H1 (cell line): Measurements from ENCODE around the gene GET3. TPM values are rescaled to one million over a fixed set of nuclear protein-coding genes. Genes with fewer than 3 reads are reported as not detected.

Source experiments
- USF2 ChIP-seq: IDR thresholded peaks from 2 replicates; pipeline ENCODE4 v1.6.1; 2011; ENCODE audit warnings: low read length, improper control_type of control experiment
- polyA plus RNA-seq, 7 experiments: library from polyadenylated mRNA; depleted of rRNA in 3 of 7; stranded (reverse) in 5 of 7; unstranded in 2 of 7; fragments of >200 nt in 5 of 7; fragments of 200-250 nt in 2 of 7; gene quantifications; 1 replicate in 5 of 7; 2 replicates in 1 of 7; 4 replicates in 1 of 7; pipeline versions ENCODE4 v1.2.1 to v1.2.3, GENCODE V29; 2011 to 2013; ENCODE audit warnings: missing spikeins in 2 of 7, mixed read lengths in 2 of 7
- total RNA-seq: library from RNA; stranded (reverse); fragmentation: NEBNext Ultra II Directional; extraction: Animal tissue kit (Norgen Biotek cat#: 25700); gene quantifications from 2 replicates; pipeline ENCODE4 v1.2.1, GENCODE V29; 2021

GET3 gene
- total and polyA plus RNA-seq, 2 of the 8 experiments (the other 6 are each of a cell fraction or from before 2014, with no cell fraction given) = 105 to 297 TPM

- no peak for TF ChIP-seq USF2
Observed at GRCh38 chr19:12708641-12709040, 28.7 kb upstream of the GET3 start (continued).
